NCI-H526 (cell line): ENCODE results near the gene TTLL13.

Source experiments
- DNase-seq, 2 experiments: peaks; one replicate each; lab custom pipeline; 2025; lab: John Stamatoyannopoulos, UW

The TTLL13 gene

DNA sequence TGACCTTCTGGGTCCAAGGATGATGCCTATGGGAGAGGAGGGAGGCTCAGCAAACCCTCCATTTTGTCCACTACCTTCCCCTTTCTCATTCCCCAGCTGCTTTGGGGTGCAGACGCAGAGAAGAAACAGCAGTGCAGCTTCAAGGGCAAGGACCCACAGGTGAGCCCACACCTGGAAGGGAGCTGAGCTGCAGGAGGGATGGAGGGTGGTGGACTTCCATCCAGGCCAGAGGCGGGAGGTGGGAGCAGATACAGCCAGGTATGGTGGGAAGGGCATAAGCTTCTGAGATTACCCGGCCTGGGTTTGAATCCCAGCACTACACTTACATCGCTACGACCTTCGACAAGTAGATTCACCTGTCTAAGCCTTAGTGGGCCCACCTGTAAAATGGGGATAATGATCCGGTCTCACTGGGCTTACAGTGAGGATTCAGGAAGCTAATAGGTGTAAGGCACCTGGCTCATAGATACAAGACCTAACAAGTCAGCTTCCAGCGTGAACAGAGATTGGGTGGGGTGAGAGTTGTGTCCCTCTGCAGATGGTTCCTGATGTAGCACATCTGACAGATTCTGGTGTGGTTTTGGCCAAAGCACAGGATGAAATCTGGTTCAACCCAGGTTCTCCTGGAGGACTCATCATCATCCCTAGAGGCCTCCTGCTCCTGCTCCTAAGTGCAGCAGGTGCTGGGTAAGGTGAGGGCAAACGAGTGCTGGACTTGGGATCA is 31.5 kb upstream of the TTLL13 start:
- no peak for DNase-seq

DNA sequence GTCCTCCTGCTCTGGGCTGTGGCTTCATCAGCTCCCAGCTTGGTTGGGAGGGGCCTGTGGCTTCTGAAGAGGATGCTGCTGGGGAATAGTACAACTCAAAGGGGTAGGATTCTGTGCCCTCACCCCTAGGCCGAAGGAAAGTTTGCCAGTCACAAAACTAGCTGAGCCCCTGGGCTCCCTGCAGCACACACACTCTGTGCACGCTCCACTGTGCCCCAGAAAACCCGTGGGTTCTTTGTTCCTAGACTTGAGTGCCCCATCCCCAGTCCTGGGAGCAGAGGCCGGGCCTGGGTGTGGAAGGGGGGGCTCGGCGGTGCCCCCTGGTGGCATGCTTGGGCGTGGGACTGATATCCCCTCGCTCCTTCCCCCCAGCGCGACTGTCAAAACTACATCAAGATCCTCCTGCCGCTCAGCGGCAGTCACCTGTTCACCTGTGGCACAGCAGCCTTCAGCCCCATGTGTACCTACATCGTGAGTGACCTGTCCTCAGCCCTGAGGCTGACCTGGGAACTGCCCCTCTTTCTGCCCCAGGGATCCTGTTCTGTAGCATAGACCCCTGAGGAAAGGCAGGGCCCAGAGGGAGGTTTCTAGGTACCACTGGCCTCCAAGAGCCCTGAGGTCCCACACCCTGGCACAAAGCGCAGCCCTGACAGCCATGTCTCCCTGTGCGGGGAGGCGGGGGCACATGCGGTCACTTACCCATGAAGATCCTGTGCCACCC is 29.8 kb upstream of the TTLL13 start:
- peak; percentile 13 to 47 for DNase-seq

GRCh38 chr15:90221246-90221900 is 28.0 kb upstream of the TTLL13 start:
- DNase-seq, result peak; percentile 59 to 76

DNA sequence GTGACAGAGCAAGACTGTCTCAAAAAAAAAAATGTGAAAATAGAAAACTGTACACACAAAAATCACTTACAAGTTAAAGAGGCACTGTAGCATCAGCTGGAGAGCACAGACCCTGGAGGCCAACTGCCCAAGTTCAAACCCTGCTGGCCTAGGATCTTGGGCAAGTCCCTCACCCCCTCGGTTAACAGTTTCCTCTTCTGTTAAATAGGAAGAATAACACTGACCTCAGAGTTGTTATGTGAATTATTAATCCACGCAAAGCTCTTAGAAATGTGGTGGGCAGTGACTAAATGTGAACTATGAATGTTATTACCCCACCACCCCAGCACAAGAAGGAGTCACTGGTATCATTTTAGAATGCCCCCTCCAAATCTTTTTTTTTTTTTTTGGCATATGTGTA is 26.8 kb upstream of the TTLL13 start:
- DNase-seq, result no peak

GRCh38 chr15:90223441-90224165 is 25.8 kb upstream of the TTLL13 start:
- no peak for DNase-seq

GRCh38 chr15:90225047-90225446 is 24.3 kb upstream of the TTLL13 start:
- no peak for DNase-seq

- DNase-seq, result no peak
These were observed 23.7 kb upstream of the TTLL13 start for GRCh38 chr15:90225504-90226234.

DNA sequence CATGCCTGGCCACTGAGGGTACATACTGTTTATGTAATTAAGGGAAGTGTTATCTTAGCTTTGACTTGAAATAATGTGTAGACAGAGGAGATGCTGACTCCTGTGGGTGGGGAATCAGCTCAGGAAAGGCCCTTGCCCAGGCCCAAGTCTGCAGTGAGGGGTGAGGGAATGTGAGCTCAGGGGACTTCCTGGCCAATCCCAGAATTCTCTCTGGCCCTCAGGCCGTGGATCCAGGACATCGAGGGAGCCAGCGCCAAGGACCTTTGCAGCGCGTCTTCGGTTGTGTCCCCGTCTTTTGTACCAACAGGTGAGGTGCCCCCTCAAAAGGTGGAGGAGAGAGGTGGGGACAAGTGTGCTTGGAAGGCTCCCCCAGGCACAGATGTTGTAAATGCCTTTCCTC is 22.0 kb upstream of the TTLL13 start:
- no peak for DNase-seq

DNA sequence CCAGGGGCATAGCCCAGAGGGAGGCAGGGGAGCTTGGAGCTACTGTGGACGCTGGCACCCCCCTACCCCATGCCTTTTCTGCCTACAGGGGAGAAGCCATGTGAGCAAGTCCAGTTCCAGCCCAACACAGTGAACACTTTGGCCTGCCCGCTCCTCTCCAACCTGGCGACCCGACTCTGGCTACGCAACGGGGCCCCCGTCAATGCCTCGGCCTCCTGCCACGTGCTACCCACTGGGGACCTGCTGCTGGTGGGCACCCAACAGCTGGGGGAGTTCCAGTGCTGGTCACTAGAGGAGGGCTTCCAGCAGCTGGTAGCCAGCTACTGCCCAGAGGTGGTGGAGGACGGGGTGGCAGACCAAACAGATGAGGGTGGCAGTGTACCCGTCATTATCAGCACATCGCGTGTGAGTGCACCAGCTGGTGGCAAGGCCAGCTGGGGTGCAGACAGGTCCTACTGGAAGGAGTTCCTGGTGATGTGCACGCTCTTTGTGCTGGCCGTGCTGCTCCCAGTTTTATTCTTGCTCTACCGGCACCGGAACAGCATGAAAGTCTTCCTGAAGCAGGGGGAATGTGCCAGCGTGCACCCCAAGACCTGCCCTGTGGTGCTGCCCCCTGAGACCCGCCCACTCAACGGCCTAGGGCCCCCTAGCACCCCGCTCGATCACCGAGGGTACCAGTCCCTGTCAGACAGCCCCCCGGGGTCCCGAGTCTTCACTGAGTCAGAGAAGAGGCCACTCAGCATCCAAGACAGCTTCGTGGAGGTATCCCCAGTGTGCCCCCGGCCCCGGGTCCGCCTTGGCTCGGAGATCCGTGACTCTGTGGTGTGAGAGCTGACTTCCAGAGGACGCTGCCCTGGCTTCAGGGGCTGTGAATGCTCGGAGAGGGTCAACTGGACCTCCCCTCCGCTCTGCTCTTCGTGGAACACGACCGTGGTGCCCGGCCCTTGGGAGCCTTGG is 21.3 kb upstream of the TTLL13 start:
- DNase-seq, result no peak

DNA sequence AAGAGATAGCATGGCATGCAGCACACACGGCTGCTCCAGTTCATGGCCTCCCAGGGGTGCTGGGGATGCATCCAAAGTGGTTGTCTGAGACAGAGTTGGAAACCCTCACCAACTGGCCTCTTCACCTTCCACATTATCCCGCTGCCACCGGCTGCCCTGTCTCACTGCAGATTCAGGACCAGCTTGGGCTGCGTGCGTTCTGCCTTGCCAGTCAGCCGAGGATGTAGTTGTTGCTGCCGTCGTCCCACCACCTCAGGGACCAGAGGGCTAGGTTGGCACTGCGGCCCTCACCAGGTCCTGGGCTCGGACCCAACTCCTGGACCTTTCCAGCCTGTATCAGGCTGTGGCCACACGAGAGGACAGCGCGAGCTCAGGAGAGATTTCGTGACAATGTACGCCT is 20.4 kb upstream of the TTLL13 start:
- DNase-seq, result no peak

DNA sequence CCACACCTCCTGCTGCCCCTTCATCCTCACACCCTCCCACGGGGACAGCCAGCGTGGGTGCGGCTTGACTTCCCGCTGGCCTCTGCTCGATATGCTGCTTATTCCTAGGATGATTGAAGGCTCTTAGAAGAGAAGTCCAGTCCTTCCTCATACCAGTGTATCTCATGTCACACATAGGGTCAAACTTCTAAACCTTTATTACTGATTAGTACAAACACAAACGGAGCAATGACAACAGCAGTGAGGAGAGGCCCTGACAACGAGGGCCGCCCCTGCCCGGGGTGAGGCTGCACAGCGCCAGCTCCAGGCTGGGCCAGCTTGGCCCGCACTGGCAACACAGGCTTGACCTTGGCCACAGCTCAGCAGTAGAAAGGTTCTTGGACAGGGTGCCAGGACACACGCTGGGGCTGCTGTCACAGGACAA is 19.3 kb upstream of the TTLL13 start:
- DNase-seq, result no peak

- no peak for DNase-seq
These were observed 18.7 kb upstream of the TTLL13 start for GRCh38 chr15:90230610-90231009.

GRCh38 chr15:90231028-90232017 is 18.0 kb upstream of the TTLL13 start:
- DNase-seq, result no peak

- DNase-seq, result no peak
These were observed 17.2 kb upstream of the TTLL13 start for GRCh38 chr15:90232196-90232595.

DNA sequence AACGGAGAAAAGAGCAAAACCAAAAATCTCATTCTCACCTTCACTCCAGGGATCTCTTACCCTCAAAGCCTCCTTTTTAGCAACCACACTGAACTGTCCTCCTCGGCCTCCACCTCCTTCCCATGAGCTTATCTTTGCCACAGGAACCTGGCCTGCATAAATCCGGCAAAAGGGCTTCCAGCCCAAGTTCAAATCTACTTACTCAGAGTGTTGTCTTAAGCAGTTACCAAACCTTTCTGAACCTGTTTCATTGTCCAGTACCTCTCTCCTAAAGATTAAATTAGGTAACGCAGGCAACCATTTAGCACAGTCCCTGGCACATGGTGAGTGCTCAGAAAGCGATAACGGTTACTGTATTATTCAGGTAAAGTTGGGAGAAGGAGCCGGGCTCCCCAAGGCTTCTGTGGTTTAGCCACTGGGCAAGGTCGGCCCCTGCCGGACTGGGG is 16.4 kb upstream of the TTLL13 start:
- no peak for DNase-seq

- peak; percentile 37 to 93 for DNase-seq
These were observed 15.8 kb upstream of the TTLL13 start, which contains the start of gene CIB1 for GRCh38 chr15:90233387-90234095. Gene CIB1, minus strand, starts transcription at chr15:90233941. Its CDS starts 56 bp downstream, at chr15:90233885.

GRCh38 chr15:90234096-90234988 is 15.0 kb upstream of the TTLL13 start, which contains the start of gene GDPGP1:
Gene GDPGP1, plus strand, starts transcription at chr15:90234209. Its CDS starts 6,700 bp downstream, at chr15:90240909.
- DNase-seq, result peak in 1 of 2 experiments; percentile 44
